Iris pigment epithelial cell (primary cell): Measurements from ENCODE around the gene KRT84.

ENCODE experiments used
- DNase-seq: peaks from one replicate; pipeline ENCODE4 v3.0.0-alpha.2; 2011; ENCODE audit warnings: low read depth

KRT84 gene

GRCh38 chr12:52385226-52385702 is at the start of gene KRT84:
Gene KRT84 (minus strand): TSS chr12:52385652. CDS start chr12:52385585, 67 bp downstream.
- DNase-seq: no peak

GRCh38 chr12:52434760-52435530 is 49.5 kb upstream of the KRT84 start:
- no peak for DNase-seq

- no peak for DNase-seq
Observed at GRCh38 chr12:52434081-52434733, 48.8 kb upstream of the KRT84 start, which contains the start of gene KRT75. Gene KRT75 (minus strand): TSS chr12:52434371. CDS start chr12:52434304, 67 bp downstream.

- DNase-seq: no peak
Observed at GRCh38 chr12:52433501-52434080, 48.1 kb upstream of the KRT84 start.

GRCh38 chr12:52432559-52433207 is 47.2 kb upstream of the KRT84 start:
- no peak for DNase-seq

GRCh38 chr12:52428121-52428520 is 42.7 kb upstream of the KRT84 start:
- DNase-seq: no peak

- no peak for DNase-seq
Observed at GRCh38 chr12:52427083-52427482, 41.6 kb upstream of the KRT84 start.

- DNase-seq: no peak
Observed at GRCh38 chr12:52426034-52426433, 40.6 kb upstream of the KRT84 start.

- DNase-seq: no peak
Observed at GRCh38 chr12:52425466-52425865, 40.0 kb upstream of the KRT84 start.

- no peak for DNase-seq
Observed at GRCh38 chr12:52423661-52424500, 38.4 kb upstream of the KRT84 start.

GRCh38 chr12:52423035-52423434 is 37.6 kb upstream of the KRT84 start:
- DNase-seq: no peak

- peak; percentile 11 for DNase-seq
Observed at GRCh38 chr12:52419656-52420055, 34.2 kb upstream of the KRT84 start.

GRCh38 chr12:52418576-52419110 is 33.2 kb upstream of the KRT84 start:
- no peak for DNase-seq

- no peak for DNase-seq
Observed at GRCh38 chr12:52417740-52418139, 32.3 kb upstream of the KRT84 start.

GRCh38 chr12:52416795-52417194 is 31.3 kb upstream of the KRT84 start:
- DNase-seq: no peak

- DNase-seq: peak; percentile 72
Observed at GRCh38 chr12:52415870-52416750, 30.7 kb upstream of the KRT84 start.

GRCh38 chr12:52414936-52415335 is 29.5 kb upstream of the KRT84 start:
- DNase-seq: no peak

GRCh38 chr12:52413782-52414345 is 28.4 kb upstream of the KRT84 start:
- no peak for DNase-seq

- no peak for DNase-seq
Observed at GRCh38 chr12:52413202-52413601, 27.8 kb upstream of the KRT84 start.

- no peak for DNase-seq
Observed at GRCh38 chr12:52411815-52412214, 26.4 kb upstream of the KRT84 start.
